ENCODE results near the gene C1orf116.
"Not testable (repeated sequence)": the region's sequence is repeated elsewhere in the genome, so short reads cannot be mapped to it uniquely, and the experiment has no call there.

C1orf116 gene

GRCh38 chr1:207048041-207048440 lies 15.5 kb upstream of the C1orf116 start:
- Histone ChIP-seq H3K36me3 (ENCODE audit: insufficient read depth, low read depth, low read length) (peaks cover 49% of the 10 kb centered on the region), H3K4me3 (ENCODE audit: low read length) (no peak overlapping the region), H3K27ac (ENCODE audit: low read length) (no peak overlapping the region), H3K27me3 (ENCODE audit: insufficient read depth, low read length) (no peaks in the 10 kb centered on the region), H3K4me1 (ENCODE audit: insufficient read depth, low read length) (peaks cover 14% of the 10 kb centered on the region; the same call in 1 of the 2 replicates), H3K9ac (ENCODE audit: low read depth, low read length) (no peak overlapping the region), H3K9me3 (ENCODE audit: insufficient read depth, low read depth, low read length) (no peaks in the 10 kb centered on the region)

- Histone ChIP-seq H3K27ac (ENCODE audit: low read length) (no peak overlapping the region), H3K27me3 (ENCODE audit: insufficient read depth, low read length) (no peaks in the 10 kb centered on the region), H3K4me3 (ENCODE audit: low read length) (0 out of 2 replicates have a peak overlapping the region, but pooled peaks have one; percentile 16), H3K36me3 (ENCODE audit: insufficient read depth, low read depth, low read length) (peaks cover 49% of the 10 kb centered on the region), H3K4me1 (ENCODE audit: insufficient read depth, low read length) (peaks cover 14% of the 10 kb centered on the region; the same call in 1 of the 2 replicates), H3K9me3 (ENCODE audit: insufficient read depth, low read depth, low read length) (no peaks in the 10 kb centered on the region), H3K9ac (ENCODE audit: low read depth, low read length) (no peak overlapping the region)
These were observed 14.9 kb upstream of the C1orf116 start for GRCh38 chr1:207047505-207047904.

GRCh38 chr1:207045453-207045852 lies 12.9 kb upstream of the C1orf116 start:
- Histone ChIP-seq H3K9ac (ENCODE audit: low read depth, low read length) (no peak overlapping the region), H3K27me3 (ENCODE audit: insufficient read depth, low read length) (no peaks in the 10 kb centered on the region), H3K4me1 (ENCODE audit: insufficient read depth, low read length) (peaks cover 6% of the 10 kb centered on the region; the same call in 1 of the 2 replicates), H3K4me3 (ENCODE audit: low read length) (no peak overlapping the region), H3K9me3 (ENCODE audit: insufficient read depth, low read depth, low read length) (no peaks in the 10 kb centered on the region), H3K27ac (ENCODE audit: low read length) (no peak overlapping the region), H3K36me3 (ENCODE audit: insufficient read depth, low read depth, low read length) (peaks cover 49% of the 10 kb centered on the region)

GRCh38 chr1:207041397-207041796 lies 8.8 kb upstream of the C1orf116 start:
- H3K36me3 ChIP-seq (ENCODE audit: insufficient read depth, low read depth, low read length), result peaks cover 16% of the 10 kb centered on the region
- H3K9ac ChIP-seq (ENCODE audit: low read depth, low read length); H3K27me3 ChIP-seq (ENCODE audit: insufficient read depth, low read length); H3K27ac ChIP-seq (ENCODE audit: low read length); H3K4me3 ChIP-seq (ENCODE audit: low read length); H3K4me1 ChIP-seq (ENCODE audit: insufficient read depth, low read length); H3K9me3 ChIP-seq (ENCODE audit: insufficient read depth, low read depth, low read length): not testable (repeated sequence)

- no peaks in the 10 kb centered on the region for H3K9me3 ChIP-seq (ENCODE audit: insufficient read depth, low read depth, low read length)
- H3K27ac ChIP-seq (ENCODE audit: low read length), result no peak overlapping the region
- peaks cover 4% of the 10 kb centered on the region; the same call in 1 of the 2 replicates for H3K36me3 ChIP-seq (ENCODE audit: insufficient read depth, low read depth, low read length)
- no peaks in the 10 kb centered on the region for H3K4me1 ChIP-seq (ENCODE audit: insufficient read depth, low read length)
- no peak overlapping the region for H3K9ac ChIP-seq (ENCODE audit: low read depth, low read length)
- no peaks in the 10 kb centered on the region; the same call in 1 of the 2 replicates for H3K27me3 ChIP-seq (ENCODE audit: insufficient read depth, low read length)
- H3K4me3 ChIP-seq (ENCODE audit: low read length), result no peak overlapping the region
These were observed 7.6 kb upstream of the C1orf116 start for GRCh38 chr1:207040181-207040533.

- Histone ChIP-seq H3K27me3 (ENCODE audit: insufficient read depth, low read length) (no peaks in the 10 kb centered on the region; the same call in 1 of the 2 replicates), H3K9me3 (ENCODE audit: insufficient read depth, low read depth, low read length) (no peaks in the 10 kb centered on the region), H3K27ac (ENCODE audit: low read length) (no peak overlapping the region), H3K4me1 (ENCODE audit: insufficient read depth, low read length) (no peaks in the 10 kb centered on the region), H3K4me3 (ENCODE audit: low read length) (no peak overlapping the region), H3K9ac (ENCODE audit: low read depth, low read length) (no peak overlapping the region), H3K36me3 (ENCODE audit: insufficient read depth, low read depth, low read length) (no peaks in the 10 kb centered on the region)
These were observed 7.0 kb upstream of the C1orf116 start for GRCh38 chr1:207039380-207040180.

- Histone ChIP-seq H3K36me3 (ENCODE audit: insufficient read depth, low read depth, low read length) (no peaks in the 10 kb centered on the region), H3K9ac (ENCODE audit: low read depth, low read length) (no peak overlapping the region), H3K9me3 (ENCODE audit: insufficient read depth, low read depth, low read length) (no peaks in the 10 kb centered on the region), H3K27ac (ENCODE audit: low read length) (no peak overlapping the region), H3K4me3 (ENCODE audit: low read length) (no peak overlapping the region), H3K4me1 (ENCODE audit: insufficient read depth, low read length) (peaks cover 12% of the 10 kb centered on the region; the same call in 1 of the 2 replicates), H3K27me3 (ENCODE audit: insufficient read depth, low read length) (no peaks in the 10 kb centered on the region; the same call in 1 of the 2 replicates)
These were observed 4.3 kb upstream of the C1orf116 start for GRCh38 chr1:207036865-207037264.

GRCh38 chr1:207035877-207036551 lies 3.5 kb upstream of the C1orf116 start:
- Histone ChIP-seq H3K36me3 (ENCODE audit: insufficient read depth, low read depth, low read length) (no peaks in the 10 kb centered on the region), H3K4me1 (ENCODE audit: insufficient read depth, low read length) (peaks cover 13% of the 10 kb centered on the region; the same call in 1 of the 2 replicates), H3K9me3 (ENCODE audit: insufficient read depth, low read depth, low read length) (no peaks in the 10 kb centered on the region), H3K9ac (ENCODE audit: low read depth, low read length) (no peak overlapping the region), H3K4me3 (ENCODE audit: low read length) (no peak overlapping the region), H3K27ac (ENCODE audit: low read length) (no peak overlapping the region), H3K27me3 (ENCODE audit: insufficient read depth, low read length) (no peaks in the 10 kb centered on the region; the same call in 1 of the 2 replicates)

- peaks cover 14% of the 10 kb centered on the region; the same call in 1 of the 2 replicates for H3K4me1 ChIP-seq (ENCODE audit: insufficient read depth, low read length)
These were observed 2.4 kb upstream of the C1orf116 start for GRCh38 chr1:207034998-207035397.

GRCh38 chr1:207034208-207034607 lies 1.7 kb upstream of the C1orf116 start:
- no peak overlapping the region for H3K4me3 ChIP-seq (ENCODE audit: low read length)
- H3K9ac ChIP-seq (ENCODE audit: low read depth, low read length), result no peak overlapping the region
- H3K27me3 ChIP-seq (ENCODE audit: insufficient read depth, low read length), result no peaks in the 10 kb centered on the region; the same call in 1 of the 2 replicates
- no peak overlapping the region for H3K27ac ChIP-seq (ENCODE audit: low read length)
- peaks cover 18% of the 10 kb centered on the region; the same call in 1 of the 2 replicates for H3K4me1 ChIP-seq (ENCODE audit: insufficient read depth, low read length)
- H3K9me3 ChIP-seq (ENCODE audit: insufficient read depth, low read depth, low read length), result no peaks in the 10 kb centered on the region
- no peaks in the 10 kb centered on the region for H3K36me3 ChIP-seq (ENCODE audit: insufficient read depth, low read depth, low read length)

More at GRCh38 chr1:207034998-207035397, 2.4 kb upstream of the C1orf116 start:
- H3K27me3 ChIP-seq (ENCODE audit: insufficient read depth, low read length), result no peaks in the 10 kb centered on the region; the same call in 1 of the 2 replicates
- no peak overlapping the region for H3K4me3 ChIP-seq (ENCODE audit: low read length)
- no peak overlapping the region for H3K27ac ChIP-seq (ENCODE audit: low read length)
- H3K9me3 ChIP-seq (ENCODE audit: insufficient read depth, low read depth, low read length), result no peaks in the 10 kb centered on the region
- no peak overlapping the region for H3K9ac ChIP-seq (ENCODE audit: low read depth, low read length)
- no peaks in the 10 kb centered on the region for H3K36me3 ChIP-seq (ENCODE audit: insufficient read depth, low read depth, low read length)

GRCh38 chr1:207033302-207033701 lies 746 bp upstream of the C1orf116 start:
- Histone ChIP-seq H3K36me3 (ENCODE audit: insufficient read depth, low read depth, low read length) (no peaks in the 10 kb centered on the region), H3K9me3 (ENCODE audit: insufficient read depth, low read depth, low read length) (no peaks in the 10 kb centered on the region), H3K4me1 (ENCODE audit: insufficient read depth, low read length) (peaks cover 18% of the 10 kb centered on the region; the same call in 1 of the 2 replicates), H3K9ac (ENCODE audit: low read depth, low read length) (peak overlapping the region; percentile 31; the same call in 1 of the 2 replicates), H3K27me3 (ENCODE audit: insufficient read depth, low read length) (no peaks in the 10 kb centered on the region; the same call in 1 of the 2 replicates), H3K4me3 (ENCODE audit: low read length) (0 out of 2 replicates have a peak overlapping the region, but pooled peaks have one; percentile 19), H3K27ac (ENCODE audit: low read length) (peak overlapping the region; percentile 55)

All from iPS-20b (cell line).